ENCODE data around the gene ZNF516. TPM values are rescaled to one million over a fixed set of nuclear protein-coding genes. Genes with fewer than 3 reads are reported as not detected.
"Not testable (repeated sequence)": the region's sequence is repeated elsewhere in the genome, so short reads cannot be mapped to it uniquely, and the experiment has no call there.

The ZNF516 gene
- 21.6 TPM for total RNA-seq

DNA sequence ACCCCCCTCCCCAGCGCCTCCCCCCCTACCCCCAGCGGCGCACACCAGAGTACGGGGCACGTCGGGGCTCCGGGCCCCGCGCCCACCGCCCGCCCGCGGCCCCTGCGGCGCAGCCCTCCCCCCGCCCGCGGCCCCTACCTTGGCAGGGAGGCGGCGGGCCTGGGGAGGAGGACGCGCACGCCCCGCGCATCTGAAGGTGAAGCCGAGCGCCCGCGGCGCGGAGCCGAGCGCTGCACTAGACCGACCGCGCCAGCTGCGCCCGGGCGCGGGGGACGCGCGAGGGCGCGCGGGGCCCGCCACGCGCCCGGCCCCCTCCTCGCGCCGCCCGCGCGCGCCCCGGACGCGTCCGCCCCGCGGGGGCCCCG is at the start of gene ZNF516:
ZNF516 (minus strand) TSS at position 237 of the 365 bp plus-strand sequence. CDS start 52,188 bp downstream, outside the sequence.
- intact Hi-C loops (cut with DNase I): loop anchor here (10.0 kb wide), 3 partner anchors 1280 to 2000 kb away; partner anchors contain the start of genes CNDP2, TSHZ1 and ZNF407
- H3K9me3 ChIP-seq: no peaks in the 10 kb centered on the region
- H3K4me3 ChIP-seq: peak within 1 kb of the TSS; percentile 78 to 80
- TF ChIP-seq CTCF (IDR thresholded peaks at IDR 0.05): no peak
- H3K27me3 ChIP-seq: no peaks in the 10 kb centered on the region
- H3K36me3 ChIP-seq: no peaks in the 10 kb centered on the region
- H3K27ac ChIP-seq: peak within 1 kb of the TSS; percentile 54 to 72
- DNase-seq (ENCODE audit: low spot score in 2 of 2): no peak
- H3K4me1 ChIP-seq: peaks cover 6 to 7% of the 10 kb centered on the region in 2 donors

GRCh38 chr18:76538846-76539245 is 43.8 kb upstream of the ZNF516 start:
- no peak for DNase-seq (ENCODE audit: low spot score in 2 of 2)

GRCh38 chr18:76537621-76538020 is 42.6 kb upstream of the ZNF516 start:
- no peaks in the 10 kb centered on the region for H3K4me1 ChIP-seq
- H3K4me3 ChIP-seq: no peak overlapping the region
- no peak for DNase-seq (ENCODE audit: low spot score in 2 of 2)
- no peak overlapping the region for H3K27ac ChIP-seq
- H3K27me3 ChIP-seq: no peaks in the 10 kb centered on the region
- no peaks in the 10 kb centered on the region for H3K36me3 ChIP-seq
- intact Hi-C loops (cut with DNase I): no loop called here
- no peak for TF ChIP-seq CTCF (IDR thresholded peaks at IDR 0.05)
- no peaks in the 10 kb centered on the region for H3K9me3 ChIP-seq

More at GRCh38 chr18:76538846-76539245, 43.8 kb upstream of the ZNF516 start:
- H3K27me3 ChIP-seq: no peaks in the 10 kb centered on the region
- intact Hi-C loops (cut with DNase I): no loop called here
- no peak overlapping the region for H3K27ac ChIP-seq
- TF ChIP-seq CTCF (IDR thresholded peaks at IDR 0.05): no peak
- H3K4me3 ChIP-seq: no peak overlapping the region
- no peaks in the 10 kb centered on the region for H3K36me3 ChIP-seq
- no peaks in the 10 kb centered on the region for H3K4me1 ChIP-seq
- H3K9me3 ChIP-seq: no peaks in the 10 kb centered on the region

DNA sequence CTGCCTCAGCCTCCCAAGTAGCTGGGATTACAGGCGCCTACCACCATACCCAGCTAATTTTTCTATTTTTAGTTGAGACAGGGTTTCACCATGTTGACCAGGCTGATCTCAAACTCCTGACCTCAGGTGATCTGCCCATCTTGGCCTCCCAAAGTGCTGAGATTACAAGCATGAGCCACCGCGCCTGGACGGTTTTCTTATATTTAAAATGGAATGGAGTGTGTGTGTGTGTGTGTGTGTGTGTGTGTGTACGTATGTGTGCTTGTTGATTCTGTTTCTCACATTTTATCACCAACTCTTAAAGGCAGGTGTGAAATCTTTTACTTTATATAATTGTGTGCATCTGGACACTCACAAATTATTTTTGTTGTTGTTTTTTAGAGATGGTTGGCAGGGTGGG is 41.6 kb upstream of the ZNF516 start:
- intact Hi-C loops (cut with DNase I); H3K27ac ChIP-seq; H3K36me3 ChIP-seq; H3K4me3 ChIP-seq; H3K9me3 ChIP-seq; DNase-seq (ENCODE audit: low spot score in 2 of 2); H3K4me1 ChIP-seq; H3K27me3 ChIP-seq: not testable (repeated sequence)

DNA sequence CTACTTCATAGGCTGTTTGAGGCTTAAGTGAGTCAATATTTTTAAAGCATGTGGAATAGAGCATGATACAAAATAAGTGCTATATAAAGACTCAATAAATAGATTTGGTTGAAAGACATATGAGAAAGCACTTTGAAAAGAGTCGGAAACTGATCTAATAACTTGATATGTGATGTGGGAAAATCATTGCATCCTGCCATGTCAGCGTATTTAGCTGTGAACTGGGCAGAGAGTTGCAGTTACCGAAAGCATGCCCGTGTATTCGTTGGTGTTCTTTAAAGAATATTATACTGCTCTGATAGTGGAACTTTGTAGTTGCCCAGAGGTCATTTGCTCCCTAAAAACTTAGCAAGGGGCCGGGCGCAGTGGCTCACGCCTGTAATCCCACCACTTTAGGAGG is 37.8 kb upstream of the ZNF516 start:
- no peaks in the 10 kb centered on the region for H3K27me3 ChIP-seq
- DNase-seq (ENCODE audit: low spot score in 2 of 2): no peak
- H3K27ac ChIP-seq: no peak overlapping the region
- no peak for TF ChIP-seq CTCF (IDR thresholded peaks at IDR 0.05)
- H3K4me3 ChIP-seq: no peak overlapping the region
- H3K4me1 ChIP-seq: no peaks in the 10 kb centered on the region
- no peaks in the 10 kb centered on the region for H3K36me3 ChIP-seq
- intact Hi-C loops (cut with DNase I): no loop called here
- no peaks in the 10 kb centered on the region for H3K9me3 ChIP-seq

DNA sequence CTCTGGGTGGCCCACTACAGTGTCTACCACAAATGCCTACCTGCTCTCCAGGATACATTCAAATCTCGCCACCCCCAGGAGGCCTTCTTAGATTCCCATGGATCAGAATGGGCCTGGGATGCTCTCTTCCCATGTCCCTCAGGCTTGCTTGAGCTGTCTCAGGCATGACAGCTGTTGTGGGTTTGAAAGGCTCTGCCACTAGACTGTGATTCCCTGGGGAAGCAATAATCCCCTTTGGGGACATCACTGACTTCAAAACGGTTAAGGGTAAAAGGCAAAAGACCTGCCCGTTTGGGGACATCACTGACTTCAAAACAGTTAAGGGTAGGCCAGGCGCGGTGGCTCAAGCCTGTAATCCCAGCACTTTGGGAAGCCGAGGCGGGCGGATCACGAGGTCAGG is 35.8 kb upstream of the ZNF516 start:
- no peak for TF ChIP-seq CTCF (IDR thresholded peaks at IDR 0.05)
- H3K4me1 ChIP-seq: no peaks in the 10 kb centered on the region
- no peak for DNase-seq (ENCODE audit: low spot score in 2 of 2)
- no peak overlapping the region for H3K27ac ChIP-seq
- no peak overlapping the region for H3K4me3 ChIP-seq
- H3K36me3 ChIP-seq: no peaks in the 10 kb centered on the region
- intact Hi-C loops (cut with DNase I): no loop called here
- no peaks in the 10 kb centered on the region for H3K9me3 ChIP-seq
- H3K27me3 ChIP-seq: no peaks in the 10 kb centered on the region

All from ascending aorta (tissue), 2 donors.